Activated CD4-positive, alpha-beta T cell treated with anti-CD3 and anti-CD28 coated beads, Interleukin-2, Interleukin-4, amounts not matched to agents 100 ng/mL and 50 ng/mL, durations not matched to agents 16 hours and 8 hours (primary cell): Measurements from ENCODE around the gene COL5A1.
A peak's percentile ranks its signal among the peaks of the same experiment; 100 is the strongest.

Experiments used
- DNase-seq: peaks from one replicate; pipeline ENCODE4 v3.0.0-alpha.2; 2020; ENCODE audit warnings: low spot score

The COL5A1 gene

DNA sequence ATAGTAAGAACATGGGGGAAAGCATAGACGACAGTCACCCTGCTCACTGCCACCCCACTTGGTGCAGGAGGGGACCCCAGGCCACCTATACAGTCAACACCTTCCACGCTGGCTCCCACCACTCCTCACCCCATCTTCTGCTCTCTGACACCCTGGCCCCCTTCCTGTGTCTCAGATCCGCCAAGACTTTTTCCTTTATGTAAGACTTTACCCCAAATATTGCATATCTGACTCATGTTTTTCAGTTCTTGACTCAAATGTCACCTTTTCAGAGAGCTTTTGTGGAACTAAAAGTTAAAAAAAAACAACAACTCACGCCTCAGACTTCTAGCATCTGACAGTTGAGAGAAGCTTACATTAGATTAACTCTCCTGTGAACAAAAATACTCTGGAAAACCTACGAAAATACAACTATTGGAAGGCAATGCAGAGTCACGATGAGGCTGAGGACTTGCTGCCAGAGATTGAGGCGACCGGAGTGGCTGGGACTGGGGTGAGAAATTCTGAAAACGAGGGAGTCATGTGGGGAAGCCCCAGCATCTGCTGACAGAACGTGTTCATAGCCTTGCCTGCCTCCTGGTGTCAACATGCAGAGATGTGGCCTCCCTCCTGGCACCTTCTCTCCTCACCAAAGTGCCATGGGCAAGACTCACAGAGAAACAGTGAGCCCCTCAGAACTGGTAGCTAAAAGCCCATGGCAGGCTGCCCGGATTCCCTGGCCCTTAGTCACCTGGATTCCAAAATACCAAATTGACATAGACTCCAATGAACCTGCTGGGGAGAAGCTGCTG, 216.6 kb downstream of the COL5A1 start:
- peak; percentile 84 for DNase-seq

DNA sequence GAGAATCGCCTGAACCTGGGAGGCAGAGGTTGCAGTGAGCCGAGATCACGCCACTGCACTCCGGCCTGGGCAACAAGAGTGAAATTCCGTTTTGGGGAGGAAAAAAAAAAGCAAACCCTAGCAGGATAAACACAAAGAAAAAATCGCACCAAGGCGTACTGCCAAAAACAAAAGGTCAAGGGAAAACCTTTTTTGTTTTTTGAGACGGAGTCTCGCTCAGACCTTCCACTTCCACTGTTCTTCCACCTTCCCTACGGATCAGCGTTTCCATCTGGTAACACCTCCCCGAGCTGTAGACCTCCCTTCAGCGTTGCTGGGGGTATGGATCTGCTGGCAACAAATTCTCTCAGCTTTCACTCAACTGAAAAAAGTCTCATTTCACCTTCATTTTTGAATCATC, 218.9 kb downstream of the COL5A1 start:
- no peak for DNase-seq

DNA sequence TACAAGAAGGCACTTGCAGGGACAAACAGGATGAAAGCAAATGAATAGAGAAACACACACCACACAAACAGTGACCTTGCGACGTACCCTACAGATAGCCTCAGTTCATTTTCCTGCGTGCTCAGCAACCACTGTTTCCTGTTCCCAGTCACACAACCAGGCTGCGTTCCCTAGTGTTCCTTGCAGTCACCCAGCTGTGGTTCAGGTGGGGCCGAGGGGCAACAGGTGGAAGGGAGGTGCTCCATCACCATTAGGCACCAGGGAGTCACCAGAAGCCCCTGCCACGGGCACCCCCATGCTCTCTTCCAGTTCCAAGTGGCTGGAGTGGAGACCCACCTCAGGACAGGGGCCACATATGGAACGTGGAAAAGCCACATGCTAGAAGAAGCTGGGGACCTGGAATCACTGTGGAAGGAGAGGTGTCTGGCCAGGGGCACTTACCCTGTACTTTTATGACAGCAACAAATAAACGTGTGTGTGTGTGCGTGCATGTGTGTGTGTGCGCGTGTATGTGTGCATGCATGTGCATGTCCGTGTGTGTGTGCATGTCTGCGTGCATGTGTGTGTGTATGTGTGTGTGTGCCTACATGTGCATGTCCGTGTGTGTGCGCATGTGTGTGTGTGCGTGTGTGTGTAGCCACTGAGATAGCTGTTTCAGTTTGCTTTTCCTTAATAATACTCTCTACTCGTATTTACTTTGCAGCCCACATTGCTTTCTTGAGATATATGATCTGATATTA, 220.2 kb downstream of the COL5A1 start:
- no peak for DNase-seq

DNA sequence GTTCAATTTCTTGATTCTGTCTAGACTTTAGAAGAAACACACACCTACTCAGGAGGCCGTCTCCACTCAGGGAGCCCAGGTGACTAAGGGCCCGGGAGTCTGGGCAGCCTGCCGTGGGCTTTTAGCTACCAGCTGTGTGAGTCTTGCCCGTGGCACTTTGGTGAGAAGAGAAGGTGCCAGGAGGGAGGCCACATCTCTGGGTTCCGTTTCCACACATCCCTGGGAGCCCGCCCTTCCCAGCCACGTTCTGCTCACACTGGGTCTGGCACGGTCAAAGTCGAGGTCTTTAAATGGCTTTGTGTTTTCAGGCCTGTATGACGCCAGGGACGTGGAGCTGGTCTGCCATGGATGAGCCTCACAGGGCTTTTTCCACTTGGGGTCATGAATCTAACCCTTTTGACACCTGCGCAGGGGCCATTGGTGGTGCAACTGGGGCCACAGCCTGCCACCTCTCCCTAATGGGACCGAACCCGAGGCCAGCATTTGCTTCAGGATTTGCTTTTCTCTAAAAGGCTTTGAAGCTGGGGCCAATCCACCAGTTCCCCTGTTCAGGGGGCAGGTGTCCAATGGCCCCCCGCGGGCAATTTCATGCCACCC, 221.8 kb downstream of the COL5A1 start:
- DNase-seq: no peak

DNA sequence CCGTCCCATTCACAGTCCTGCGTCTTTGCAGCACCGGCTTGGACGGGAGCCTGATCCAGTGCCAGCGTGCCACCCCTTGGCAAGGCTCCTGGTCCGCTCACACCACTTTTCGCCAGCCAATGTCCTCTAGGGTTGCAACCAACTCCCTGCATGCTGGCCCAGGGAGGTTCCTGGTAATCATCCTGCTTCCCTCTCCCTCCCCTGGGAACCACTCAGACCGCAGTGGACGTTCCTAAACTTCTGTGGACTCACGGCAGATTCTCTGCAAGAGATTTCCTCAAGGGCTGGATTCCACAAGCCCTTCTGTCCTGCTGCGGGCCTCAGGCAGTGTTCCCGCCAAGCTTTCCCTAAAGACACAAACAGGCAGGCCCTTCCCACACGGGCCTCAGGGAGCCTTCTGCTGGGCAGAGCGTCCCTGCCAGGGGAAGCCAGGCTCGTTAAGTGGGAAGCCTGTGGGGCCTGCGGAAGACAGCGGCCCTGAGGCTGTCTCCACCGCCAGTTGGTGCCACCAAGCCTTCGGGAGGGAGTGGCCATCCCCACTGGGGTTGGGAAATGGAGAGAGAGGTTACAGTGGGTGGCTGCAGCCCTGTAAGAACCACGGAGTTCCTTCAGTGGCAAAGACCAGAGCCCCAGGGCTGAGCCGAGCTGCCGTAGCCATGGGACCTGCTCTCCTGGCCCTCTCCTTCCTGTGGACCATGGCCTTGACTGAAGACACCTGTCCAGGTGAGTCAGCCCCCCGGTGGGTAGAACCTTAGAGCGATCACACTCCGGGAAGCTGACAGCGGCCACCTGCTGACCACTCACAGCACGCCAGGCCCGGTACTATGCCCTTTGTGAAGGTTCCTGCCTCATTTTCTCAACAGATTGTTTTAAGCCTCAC, 222.6 kb downstream of the COL5A1 start:
- DNase-seq: no peak

DNA sequence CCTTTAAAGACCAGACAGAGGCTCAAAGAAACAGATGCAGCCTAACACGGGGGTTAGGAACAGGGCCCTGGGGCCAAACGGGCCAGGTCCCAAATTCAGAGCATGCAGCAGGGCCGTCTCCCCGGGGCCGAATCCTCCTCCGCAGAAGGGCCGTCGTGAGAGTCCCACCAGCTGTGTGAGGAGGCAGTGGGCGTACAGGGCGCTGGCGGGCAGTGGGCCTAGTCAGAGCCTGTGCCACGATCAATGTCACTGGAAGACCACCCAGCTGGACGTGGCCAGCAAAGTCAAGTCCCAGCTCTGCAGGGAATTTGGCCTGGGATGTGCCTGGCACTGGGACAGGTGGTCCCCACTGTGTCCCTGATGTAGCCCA, 223.2 kb downstream of the COL5A1 start:
- no peak for DNase-seq

DNA sequence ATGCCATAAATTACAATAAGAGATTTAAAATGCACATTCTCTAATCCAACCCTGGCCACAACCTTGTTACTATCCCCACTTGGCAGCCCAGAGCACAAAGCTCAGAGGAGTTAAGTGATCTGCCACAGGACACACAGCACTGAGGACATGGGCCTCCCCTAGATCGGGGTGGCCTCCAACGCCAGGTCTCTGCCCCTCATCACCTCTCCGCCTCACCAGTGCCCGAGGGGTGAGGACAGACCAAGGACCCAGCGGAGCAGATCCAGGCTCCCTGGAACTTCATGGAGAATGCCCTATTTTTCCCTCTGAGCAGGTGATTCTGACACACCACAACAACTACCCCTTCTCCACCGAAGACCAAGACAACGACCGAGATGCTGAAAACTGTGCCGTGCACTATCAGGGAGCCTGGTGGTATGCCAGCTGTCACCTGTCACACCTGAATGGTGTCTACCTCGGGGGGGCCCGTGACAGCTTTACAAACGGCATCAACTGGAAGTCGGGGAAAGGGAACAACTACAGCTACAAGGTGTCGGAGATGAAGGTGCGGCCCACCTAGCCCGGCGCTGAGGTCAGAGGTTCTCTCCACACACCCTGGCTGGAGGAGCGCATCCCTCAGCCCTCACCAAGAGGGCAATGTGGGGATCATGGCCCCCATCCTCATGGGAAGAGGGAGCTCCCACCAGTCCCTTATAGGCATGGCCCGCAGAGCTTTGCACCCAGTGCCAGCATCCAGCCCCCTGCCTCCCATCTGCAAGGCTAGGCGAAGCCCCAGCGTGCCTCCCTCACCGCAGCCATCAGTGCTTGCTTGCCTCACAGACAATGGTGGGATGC, 226.5 kb downstream of the COL5A1 start:
- DNase-seq: no peak

DNA sequence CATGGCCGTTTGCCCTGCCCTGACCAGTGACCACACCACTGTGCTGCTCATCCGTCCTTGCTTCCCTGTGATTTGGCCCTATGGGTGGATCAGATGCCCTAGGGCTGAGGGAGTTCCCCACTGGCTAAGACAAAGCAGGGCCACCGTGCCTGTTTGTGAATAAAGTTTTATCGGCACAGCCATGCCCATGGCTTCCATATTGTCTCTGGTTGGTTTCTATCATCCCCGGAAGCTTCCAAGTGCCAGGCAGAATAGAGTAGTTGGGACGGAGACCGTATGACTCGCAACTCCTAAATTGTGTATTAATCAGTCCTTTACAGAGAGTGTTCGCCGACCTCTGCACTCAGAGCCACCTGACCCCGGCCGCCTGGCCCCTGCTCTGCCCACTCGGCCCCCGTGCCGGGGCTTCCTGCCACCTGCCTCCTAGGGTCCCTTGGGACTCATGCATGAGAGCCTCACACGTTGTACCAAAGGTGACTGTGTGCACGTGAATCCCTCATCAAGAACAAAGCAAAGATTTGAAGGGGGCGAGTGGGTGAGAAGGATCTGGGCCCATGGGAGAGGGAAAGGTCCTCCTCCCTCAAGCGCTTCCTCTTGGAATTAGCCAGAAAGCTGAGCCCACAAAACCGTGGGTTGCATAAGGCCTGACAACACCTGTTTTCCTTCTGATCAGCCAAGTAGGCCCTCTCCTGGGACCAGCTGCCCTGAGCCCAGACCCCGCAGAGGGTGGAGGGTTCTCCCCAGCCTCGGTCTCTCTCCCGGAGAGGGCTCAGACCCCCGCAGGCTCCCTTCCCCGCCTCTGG, 227.3 kb downstream of the COL5A1 start:
- DNase-seq: no peak

DNA sequence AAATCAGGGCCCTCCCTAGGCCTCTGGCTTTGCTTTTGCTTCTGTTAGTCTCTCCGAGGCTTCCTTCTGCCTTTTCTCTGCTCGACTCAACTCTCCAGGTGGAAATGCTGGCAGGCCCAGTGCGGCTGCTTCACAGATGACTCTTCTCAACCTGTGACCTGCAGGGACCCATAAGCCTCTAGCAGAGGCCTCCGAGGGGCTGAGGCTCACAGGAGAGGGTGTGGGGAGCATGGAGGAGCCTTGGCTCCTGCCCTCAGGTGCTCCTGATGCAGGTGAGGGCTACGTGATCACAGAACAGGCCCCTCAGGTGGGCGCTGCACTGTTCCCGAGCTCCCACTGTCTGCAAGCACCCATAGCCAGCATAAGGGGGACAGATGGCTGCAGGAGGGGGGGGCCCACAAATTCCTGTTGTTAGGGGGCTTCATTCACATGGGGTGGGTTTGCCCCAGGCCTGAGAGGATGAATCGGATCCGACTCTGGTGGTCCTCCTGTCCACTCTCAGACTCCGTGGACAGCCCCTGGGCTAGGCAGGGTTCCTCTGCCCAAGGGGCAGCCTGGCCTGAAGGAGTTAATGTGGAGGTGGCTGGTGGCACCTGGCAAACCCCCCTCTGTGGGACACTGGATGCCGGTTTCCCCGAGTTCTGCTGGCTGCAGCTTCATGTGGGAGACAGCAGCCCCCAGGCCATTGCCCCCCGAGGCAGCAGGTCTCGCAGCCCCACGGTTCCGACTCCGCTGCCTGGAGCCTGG, 228.1 kb downstream of the COL5A1 start:
- no peak for DNase-seq

DNA sequence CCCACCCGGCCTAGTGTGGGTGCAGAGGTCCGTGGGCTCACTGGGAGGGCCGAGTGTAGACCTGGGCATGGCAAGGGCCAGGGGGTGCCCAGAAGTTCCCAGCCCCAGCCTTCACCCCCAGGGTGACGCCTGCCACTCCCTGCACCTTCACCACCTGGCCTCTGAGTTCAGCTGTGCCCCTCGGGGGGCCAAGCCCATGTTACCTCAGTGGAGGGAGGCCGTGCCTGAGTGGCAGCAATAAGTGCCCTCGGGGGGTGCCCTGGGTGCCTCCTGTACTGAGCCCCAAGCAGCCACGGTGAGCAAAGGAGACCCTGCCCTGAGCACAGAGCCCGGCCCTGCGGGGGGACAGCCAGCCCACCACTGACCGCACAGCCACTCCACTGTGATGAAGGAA, 228.7 kb downstream of the COL5A1 start:
- no peak for DNase-seq

DNA sequence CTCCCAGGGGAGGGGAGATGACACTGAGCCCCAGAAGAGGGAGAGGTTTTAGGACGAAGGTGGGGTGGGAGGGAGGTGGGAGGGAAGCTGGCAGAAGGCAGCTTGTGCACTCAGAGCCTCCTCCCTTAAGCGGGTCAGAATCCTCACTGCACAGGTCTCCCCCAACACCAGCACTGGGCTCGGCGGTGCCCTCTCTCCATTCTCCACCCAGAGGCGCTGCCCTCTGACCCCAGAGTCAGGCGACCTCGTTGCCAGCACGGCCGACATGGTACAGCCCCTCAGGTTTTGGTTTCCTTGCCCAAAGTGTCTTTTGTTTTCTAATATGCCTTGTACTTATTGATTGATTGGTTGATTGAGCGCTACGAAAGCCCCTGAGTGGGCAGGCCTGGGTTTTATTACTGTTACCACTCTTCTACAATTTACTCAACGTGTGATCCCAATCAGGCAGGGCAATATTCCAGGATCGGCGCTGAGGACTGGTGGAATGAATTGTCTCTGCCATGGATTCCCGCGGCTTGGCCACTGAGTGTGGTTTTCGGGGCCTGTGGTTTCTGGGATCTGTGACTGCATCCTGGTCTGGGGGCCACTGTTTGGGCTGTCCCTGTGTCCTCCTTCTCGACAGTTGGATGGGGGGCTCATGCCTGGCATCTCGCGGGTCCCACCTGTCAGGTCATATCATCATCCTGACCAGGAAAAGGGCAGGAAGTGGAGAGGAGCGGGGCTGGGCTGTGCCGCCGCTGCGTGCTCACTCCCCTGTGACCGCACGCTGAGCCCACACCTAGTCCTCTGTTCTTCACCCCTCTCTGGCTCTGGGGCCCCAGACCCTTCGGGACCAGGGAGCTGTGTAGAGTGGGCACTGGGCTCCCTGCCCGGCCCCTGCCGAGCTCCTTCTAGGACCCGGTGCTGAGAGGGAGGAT, 229.4 kb downstream of the COL5A1 start:
- no peak for DNase-seq

DNA sequence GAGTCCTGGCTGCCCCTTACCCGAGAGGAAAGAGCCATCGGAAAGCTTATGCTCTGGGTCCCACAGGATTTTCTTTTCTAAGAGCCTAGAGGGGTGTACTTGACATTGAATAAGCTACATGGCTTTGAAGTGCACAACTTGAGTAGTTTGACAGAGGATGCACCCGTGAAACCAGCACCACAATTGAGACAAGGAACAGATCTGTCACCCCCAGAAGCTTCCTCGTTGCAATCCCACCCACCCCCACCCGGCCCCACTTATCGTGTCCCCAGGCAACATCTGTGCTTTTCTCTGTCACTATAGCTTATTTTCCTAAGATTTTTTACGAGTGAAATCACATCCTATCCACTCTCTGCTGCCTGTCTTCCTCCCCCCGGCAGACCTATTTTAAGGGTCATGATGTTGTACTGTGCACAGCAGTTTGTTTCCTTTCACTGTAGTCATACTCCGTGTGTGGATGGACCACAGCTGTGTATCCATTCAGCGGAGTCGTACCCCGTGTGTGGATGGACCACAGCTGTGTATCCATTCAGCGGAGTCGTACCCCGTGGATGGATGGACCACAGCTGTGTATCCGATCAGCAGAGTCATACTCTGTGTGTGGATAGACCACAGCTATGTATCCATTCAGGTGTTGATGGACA, 230.2 kb downstream of the COL5A1 start:
- DNase-seq: no peak

DNA sequence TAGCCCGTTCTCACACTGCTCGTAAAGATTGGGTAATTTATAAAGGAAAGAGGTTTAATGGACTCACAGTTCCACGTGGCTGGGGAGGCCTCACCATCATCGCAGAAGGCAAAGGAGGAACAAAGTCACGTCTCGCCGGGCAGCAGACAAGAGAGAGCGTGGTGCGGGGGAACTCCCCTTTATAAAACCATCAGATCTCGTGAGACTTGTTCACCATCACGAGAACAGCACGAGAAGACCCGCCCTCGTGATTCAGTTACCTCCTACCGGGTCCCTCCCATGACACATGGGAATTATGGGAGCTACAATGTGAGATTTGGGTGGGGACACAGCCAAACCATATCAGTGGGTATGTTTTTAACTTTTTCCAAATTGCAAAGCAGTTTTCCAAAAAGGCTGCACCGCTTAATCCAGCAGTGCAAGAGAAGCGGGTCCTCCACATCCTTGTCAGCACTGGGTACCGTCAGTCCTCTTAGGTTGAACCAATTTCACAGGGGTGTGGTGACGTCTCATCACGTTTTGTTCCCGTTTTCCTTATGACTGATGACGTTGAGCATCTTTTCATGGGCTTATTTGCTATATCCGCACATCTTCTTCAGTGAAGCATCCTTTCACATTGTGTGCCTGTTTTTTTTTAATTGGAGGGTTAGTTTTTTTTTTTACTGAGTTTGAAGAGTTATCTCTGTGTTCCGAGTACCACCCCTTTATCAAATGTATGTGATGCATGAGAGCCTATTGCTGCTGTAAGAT, 231.1 kb downstream of the COL5A1 start:
- no peak for DNase-seq

DNA sequence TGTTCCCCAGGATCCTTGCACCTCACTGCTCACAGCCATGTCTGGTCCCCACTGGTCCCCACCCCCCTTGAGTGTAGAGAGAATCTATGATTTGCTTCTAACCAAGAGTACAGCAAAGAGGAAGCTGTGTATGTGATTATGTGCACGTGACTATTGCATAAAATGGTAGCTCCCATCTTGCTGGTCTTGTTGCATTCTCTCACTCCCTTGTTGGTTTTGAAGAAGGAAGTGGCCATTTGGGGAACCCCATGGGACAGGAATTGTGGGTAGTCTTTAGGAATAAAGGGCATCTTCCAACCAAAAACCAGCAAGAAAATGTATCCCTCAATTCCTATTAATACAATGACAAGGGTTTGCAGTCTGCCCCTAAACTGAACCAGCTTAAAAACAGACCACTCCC, 233.8 kb downstream of the COL5A1 start:
- no peak for DNase-seq

DNA sequence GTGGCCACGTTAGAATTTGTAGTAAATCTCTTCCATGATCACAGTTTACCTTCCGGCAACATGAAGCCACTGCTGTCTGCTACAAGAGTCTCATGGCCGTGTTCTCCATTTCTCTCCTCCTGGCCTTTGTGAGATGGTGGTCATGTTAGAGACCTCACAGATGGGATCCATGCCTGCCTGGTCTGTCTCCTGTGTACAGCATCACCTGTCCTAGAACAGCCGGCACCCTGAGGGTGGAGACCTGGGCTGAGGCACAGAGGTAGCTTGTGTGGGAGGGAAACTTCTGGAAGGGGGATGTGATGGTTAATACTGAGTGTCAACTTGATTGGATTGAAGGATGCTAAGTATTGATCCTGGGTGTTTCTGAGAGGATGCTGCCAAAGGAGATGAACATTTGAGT, 235.9 kb downstream of the COL5A1 start:
- no peak for DNase-seq

DNA sequence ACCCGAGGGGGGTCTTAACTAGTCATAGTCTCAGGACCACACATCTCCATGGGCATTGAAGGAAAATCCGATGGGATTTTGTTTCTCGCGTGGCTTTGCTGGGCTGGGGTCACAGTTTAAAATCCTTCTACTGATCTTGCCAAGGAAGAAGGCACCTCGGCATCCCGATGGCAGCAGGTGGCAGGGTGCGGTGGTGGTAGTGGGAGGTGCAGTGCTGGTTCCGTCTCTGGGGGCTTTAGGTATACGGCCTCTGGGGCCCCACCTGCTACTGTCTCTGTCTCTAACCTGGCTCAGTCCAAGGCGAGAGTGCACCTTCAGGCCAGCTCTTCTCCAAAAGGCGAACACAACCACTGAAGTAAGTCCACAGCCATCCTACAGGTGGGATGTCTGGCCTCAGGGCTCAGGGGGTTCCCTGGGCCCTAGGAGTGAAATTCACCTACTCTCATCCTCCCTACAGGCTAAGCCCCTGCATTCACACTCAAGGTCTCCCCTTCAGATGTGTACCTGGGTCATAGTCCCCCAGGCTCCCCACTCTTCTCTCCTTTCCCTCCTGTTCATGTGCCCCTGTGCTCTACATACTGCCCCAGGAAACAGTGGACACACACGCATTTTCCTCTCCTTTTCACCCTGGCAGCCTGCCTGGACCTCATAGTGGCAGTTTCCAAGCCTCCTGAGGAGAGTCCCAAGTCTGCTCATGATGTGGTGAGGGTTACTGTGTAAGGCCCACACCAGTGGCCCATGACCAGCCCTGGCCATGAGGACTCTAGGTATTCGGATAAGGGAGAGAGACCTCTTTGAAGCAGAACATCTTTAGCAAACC, 238.3 kb downstream of the COL5A1 start:
- DNase-seq: no peak
